Stomach (tissue), 4 donors: ENCODE data around the gene LRRC28.

Experiments
- POLR2AphosphoS5 ChIP-seq, 3 donors: sonication (generic); formaldehyde crosslinking; IDR thresholded peaks; one replicate each; pipeline ENCODE4 v1.6.1; 2016; ENCODE audit warnings: antibody characterized with exemption in 3 of 3
- TF ChIP-seq, protein P1 (sequence below), 7 experiments: fragments of 450-650 bp in 4 of 7; fragments of 200-600 bp in 3 of 7; sonication (generic) in 3 of 7; IDR thresholded peaks; one replicate each; pipeline ENCODE4 v1.5.1; 2016 to 2019; ENCODE audit warnings: antibody characterized with exemption in 7 of 7, control low read depth in 2 of 7, mild to moderate bottlenecking in 1 of 7

DNA sequence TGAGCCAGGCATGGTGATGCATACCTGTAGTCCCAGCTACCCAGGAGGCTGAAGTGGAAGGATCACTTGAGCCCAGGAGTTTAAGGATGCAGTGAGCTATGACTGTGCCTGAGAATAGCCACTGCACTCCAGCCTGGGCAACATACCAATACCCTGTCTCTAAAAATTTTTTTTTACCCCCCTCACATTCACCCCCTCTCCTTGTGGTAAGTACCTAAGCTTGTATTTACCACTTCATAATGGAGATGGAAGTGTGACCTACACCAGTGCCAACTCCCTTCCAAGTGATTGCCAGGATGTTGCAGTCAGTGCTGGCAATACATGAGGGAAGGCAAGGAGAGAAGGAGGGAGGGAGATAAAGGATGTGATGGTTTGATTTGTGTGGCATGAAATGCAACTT is 84.2 kb downstream of the LRRC28 start:
- no peak for TF ChIP-seq POLR2AphosphoS5 (IDR thresholded peaks at IDR 0.05)
- TF ChIP-seq, protein P1, sequence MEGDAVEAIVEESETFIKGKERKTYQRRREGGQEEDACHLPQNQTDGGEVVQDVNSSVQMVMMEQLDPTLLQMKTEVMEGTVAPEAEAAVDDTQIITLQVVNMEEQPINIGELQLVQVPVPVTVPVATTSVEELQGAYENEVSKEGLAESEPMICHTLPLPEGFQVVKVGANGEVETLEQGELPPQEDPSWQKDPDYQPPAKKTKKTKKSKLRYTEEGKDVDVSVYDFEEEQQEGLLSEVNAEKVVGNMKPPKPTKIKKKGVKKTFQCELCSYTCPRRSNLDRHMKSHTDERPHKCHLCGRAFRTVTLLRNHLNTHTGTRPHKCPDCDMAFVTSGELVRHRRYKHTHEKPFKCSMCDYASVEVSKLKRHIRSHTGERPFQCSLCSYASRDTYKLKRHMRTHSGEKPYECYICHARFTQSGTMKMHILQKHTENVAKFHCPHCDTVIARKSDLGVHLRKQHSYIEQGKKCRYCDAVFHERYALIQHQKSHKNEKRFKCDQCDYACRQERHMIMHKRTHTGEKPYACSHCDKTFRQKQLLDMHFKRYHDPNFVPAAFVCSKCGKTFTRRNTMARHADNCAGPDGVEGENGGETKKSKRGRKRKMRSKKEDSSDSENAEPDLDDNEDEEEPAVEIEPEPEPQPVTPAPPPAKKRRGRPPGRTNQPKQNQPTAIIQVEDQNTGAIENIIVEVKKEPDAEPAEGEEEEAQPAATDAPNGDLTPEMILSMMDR (IDR thresholded peaks at IDR 0.05), result no peak
